OCI-LY3 (cell line): ENCODE data around the gene SPATS2L.

Experiments
- EZH2phosphoT487 ChIP-seq: fragments of 200-600 bp; shearing (Covaris generic); IDR thresholded peaks from 2 replicates; pipeline ENCODE4 v1.6.1; 2018; ENCODE audit warnings: antibody characterized with exemption, mixed run types, low read depth
- TF ChIP-seq, protein P1 (sequence below): fragments of 200-600, 300-600 bp; sonication (generic); IDR thresholded peaks from 2 replicates; pipeline ENCODE4 v1.5.1; 2014; ENCODE audit warnings: antibody characterized with exemption, low read length, low read depth

DNA sequence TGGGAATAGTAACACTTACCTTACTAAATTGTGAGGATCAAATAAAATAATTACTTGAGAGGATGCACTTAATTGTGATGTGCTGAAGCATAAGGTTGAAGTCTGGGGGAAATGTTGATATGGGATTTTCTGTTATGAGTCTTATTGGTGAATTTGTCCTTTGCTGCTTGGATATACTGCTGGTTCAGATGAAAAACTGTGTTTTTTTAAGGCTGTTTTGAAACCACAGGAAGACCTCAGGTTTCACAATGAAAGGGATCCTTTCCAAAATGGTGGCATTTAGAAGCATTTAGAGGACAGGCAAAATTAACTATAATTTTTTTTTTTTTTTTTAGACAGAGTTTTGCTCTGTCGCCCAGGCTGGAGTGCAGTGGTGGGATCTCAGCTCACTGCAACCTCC, 34.9 kb downstream of the SPATS2L start:
- TF ChIP-seq, protein P1, sequence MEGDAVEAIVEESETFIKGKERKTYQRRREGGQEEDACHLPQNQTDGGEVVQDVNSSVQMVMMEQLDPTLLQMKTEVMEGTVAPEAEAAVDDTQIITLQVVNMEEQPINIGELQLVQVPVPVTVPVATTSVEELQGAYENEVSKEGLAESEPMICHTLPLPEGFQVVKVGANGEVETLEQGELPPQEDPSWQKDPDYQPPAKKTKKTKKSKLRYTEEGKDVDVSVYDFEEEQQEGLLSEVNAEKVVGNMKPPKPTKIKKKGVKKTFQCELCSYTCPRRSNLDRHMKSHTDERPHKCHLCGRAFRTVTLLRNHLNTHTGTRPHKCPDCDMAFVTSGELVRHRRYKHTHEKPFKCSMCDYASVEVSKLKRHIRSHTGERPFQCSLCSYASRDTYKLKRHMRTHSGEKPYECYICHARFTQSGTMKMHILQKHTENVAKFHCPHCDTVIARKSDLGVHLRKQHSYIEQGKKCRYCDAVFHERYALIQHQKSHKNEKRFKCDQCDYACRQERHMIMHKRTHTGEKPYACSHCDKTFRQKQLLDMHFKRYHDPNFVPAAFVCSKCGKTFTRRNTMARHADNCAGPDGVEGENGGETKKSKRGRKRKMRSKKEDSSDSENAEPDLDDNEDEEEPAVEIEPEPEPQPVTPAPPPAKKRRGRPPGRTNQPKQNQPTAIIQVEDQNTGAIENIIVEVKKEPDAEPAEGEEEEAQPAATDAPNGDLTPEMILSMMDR: no peak
- TF ChIP-seq EZH2phosphoT487: no peak
